B cell (primary cell): ENCODE results near the gene PRPF38A. TPM values are rescaled to one million over a fixed set of nuclear protein-coding genes. Genes with fewer than 3 reads are reported as not detected.

Experiments used
- ATAC-seq: fragments of 200-7000 bp; cut with Tn5 transposase; one replicate; pipeline ENCODE4 v1.10.0; 2021; ENCODE audit warnings: low read depth, mild to moderate bottlenecking, moderate number of reproducible peaks, moderate library complexity
- CTCF ChIA-PET: fragments of 350-600 bp; sonication (Branson Sonifier 250); formaldehyde crosslinking; loops from one replicate; lab custom pipeline; 2021; ENCODE audit warnings: antibody characterized with exemption, inconsistent platforms; lab: Charles Lee
- POLR2A ChIA-PET: fragments of 350-600 bp; sonication (Branson Sonifier 250); formaldehyde crosslinking; loops from one replicate; lab custom pipeline; 2021; ENCODE audit warnings: antibody characterized with exemption; lab: Charles Lee
- DNase-seq: peaks from one replicate; pipeline ENCODE4 v3.0.0; 2013
- H2AFZ ChIP-seq: 2 replicates; pipeline ENCODE4 v1.6.1; 2012; ENCODE audit warnings: mild to moderate bottlenecking, low read depth, low read length; ENCODE audit not compliant: insufficient read depth, poor library complexity, severe bottlenecking
- H3K27ac ChIP-seq, 2 donors: 1 replicate in 1 of 2; 2 replicates in 1 of 2; pipeline ENCODE4 v1.5.1; 2012 to 2013; ENCODE audit warnings: low read length in 2 of 2, mild to moderate bottlenecking in 2 of 2, moderate library complexity in 1 of 2
- H3K27me3 ChIP-seq, 4 experiments: fragments of 200-600 bp in 1 of 4; sonication (generic) in 1 of 4; replicated peaks in 1 of 4; 1 replicate in 2 of 4; 2 replicates in 2 of 4; pipeline versions ENCODE4 v1.6.1 to v1.7.0; 2013 to 2016; ENCODE audit warnings: low read length in 3 of 4, mild to moderate bottlenecking in 2 of 4, mixed read lengths in 1 of 4, moderate library complexity in 1 of 4; ENCODE audit not compliant: insufficient read depth in 4 of 4, control insufficient read depth in 3 of 4; ENCODE audit errors: control extremely low read depth in 1 of 4
- H3K36me3 ChIP-seq, 2 experiments: replicated peaks in 1 of 2; 1 replicate in 1 of 2; 2 replicates in 1 of 2; pipeline versions ENCODE4 v1.6.1 to v1.7.1; 2013; ENCODE audit warnings: low read length in 1 of 2; ENCODE audit not compliant: insufficient read depth in 2 of 2, control insufficient read depth in 1 of 2; ENCODE audit errors: control extremely low read depth in 1 of 2, extremely low read depth in 1 of 2
- H3K4me1 ChIP-seq, 2 donors: fragments of 200-600 bp in 1 of 2; sonication (generic) in 1 of 2; 1 replicate in 1 of 2; 2 replicates in 1 of 2; pipeline versions ENCODE4 v1.5.1 to v1.6.1; 2013 to 2017; ENCODE audit warnings: low read length in 2 of 2; ENCODE audit not compliant: control insufficient read depth in 2 of 2, insufficient read depth in 2 of 2
- H3K4me2 ChIP-seq: replicated peaks from 2 replicates; pipeline ENCODE3; 2012; ENCODE audit warnings: mild to moderate bottlenecking, low read depth, low read length; ENCODE audit not compliant: poor library complexity, severe bottlenecking
- H3K4me3 ChIP-seq, 5 experiments: fragments of 200-600 bp in 1 of 5; sonication (generic) in 1 of 5; 1 replicate in 3 of 5; 2 replicates in 2 of 5; pipeline versions ENCODE4 v1.5.1 to v1.7.0; 2011 to 2016; ENCODE audit warnings: low read length in 4 of 5, mild to moderate bottlenecking in 4 of 5, low read depth in 2 of 5, control low read depth in 1 of 5, moderate library complexity in 1 of 5; ENCODE audit not compliant: insufficient read depth in 1 of 5; ENCODE audit errors: control extremely low read depth in 1 of 5, extremely low read depth in 1 of 5
- H3K79me2 ChIP-seq: fragments of 200-600 bp; sonication (generic); one replicate; pipeline ENCODE4 v1.6.0; 2016; ENCODE audit warnings: low read length; ENCODE audit not compliant: control insufficient read depth, insufficient read depth
- H3K9ac ChIP-seq: fragments of 200-600 bp; sonication (generic); 2 replicates; pipeline ENCODE4 v1.6.1; 2017; ENCODE audit warnings: mild to moderate bottlenecking, low read length, moderate library complexity
- H3K9me3 ChIP-seq, 3 donors: one replicate each; pipeline versions ENCODE4 v1.6.1 to v1.7.1; 2013; ENCODE audit warnings: low read length in 2 of 3; ENCODE audit not compliant: control insufficient read depth in 2 of 3, insufficient read depth in 1 of 3; ENCODE audit errors: control extremely low read depth in 1 of 3
- H4K20me1 ChIP-seq: 2 replicates; pipeline ENCODE4 v1.6.0; 2012; ENCODE audit warnings: mild to moderate bottlenecking, low read length; ENCODE audit not compliant: insufficient read depth, control insufficient read depth, poor library complexity, severe bottlenecking
- H3K27ac Mint-ChIP-seq: one replicate; pipeline ENCODE4 v1.8.0; 2021; ENCODE audit warnings: mixed read lengths
- H3K27me3 Mint-ChIP-seq: one replicate; pipeline ENCODE4 v1.8.0; 2021; ENCODE audit warnings: mixed read lengths
- H3K4me1 Mint-ChIP-seq: one replicate; pipeline ENCODE4 v1.8.0; 2021; ENCODE audit warnings: mixed read lengths
- H3K4me3 Mint-ChIP-seq: one replicate; pipeline ENCODE4 v1.8.0; 2021; ENCODE audit warnings: mixed read lengths
- H3K9me3 Mint-ChIP-seq: one replicate; pipeline ENCODE4 v1.8.0; 2022; ENCODE audit warnings: mixed read lengths; ENCODE audit not compliant: insufficient read depth
- CTCF ChIP-seq: fragments of 200-600 bp; IDR thresholded peaks from one replicate; pipeline ENCODE4 v1.8.0; 2022; ENCODE audit warnings: antibody characterized with exemption, mild to moderate bottlenecking
- EZH2 ChIP-seq: IDR thresholded peaks from 2 replicates; pipeline ENCODE4 v1.6.1; 2012; ENCODE audit warnings: borderline replicate concordance, low read depth, mild to moderate bottlenecking, moderate library complexity, low read length; ENCODE audit not compliant: insufficient read depth, poor library complexity, severe bottlenecking
- WGBS: methylation state at CpG from one replicate; pipeline ENCODE4 v1.1.5; 2013; ENCODE audit warnings: missing lambda C conversion rate; ENCODE audit not compliant: insufficient coverage; 5-methylcytosine and 5-hydroxymethylcytosine counted together
- intact Hi-C: fragments of 100-400 bp; cut with micrococcal nuclease; formaldehyde crosslinking; loops from one replicate; pipeline ENCODE4 v1.10.0; 2022
- polyA plus RNA-seq: library from polyadenylated mRNA; depleted of rRNA; stranded (reverse); fragments of >200 nt; gene quantifications from 2 replicates; pipeline ENCODE4 v1.2.3, GENCODE V29; 2012
- total RNA-seq, 2 donors: library from RNA; stranded (reverse); fragments of 120-200 nt in 1 of 2; gene quantifications; 1 replicate in 1 of 2; 2 replicates in 1 of 2; pipeline versions ENCODE4 v1.2.3 to v1.2.4, GENCODE V29; 2013 to 2022

Gene PRPF38A
- total and polyA plus RNA-seq, 2 donors (not counting 1 experiment from before 2014, with no cell fraction given) = 21.8 to 69.8 TPM

GRCh38 chr1:52454127-52454526 lies 49.7 kb downstream of the PRPF38A start:
- Histone ChIP-seq H3K36me3 (peaks cover 5 to 10% of the 10 kb centered on the region in 2 experiments), H3K4me2 (no peak overlapping the region), H4K20me1 (peaks cover 6% of the 10 kb centered on the region), H3K9ac (no peak overlapping the region), H2AFZ (no peak overlapping the region), H3K9me3 (no peaks in the 10 kb centered on the region), H3K4me1 (no peaks in the 10 kb centered on the region), H3K79me2 (no peaks in the 10 kb centered on the region), H3K4me3 (no peak overlapping the region), H3K27me3 (no peaks in the 10 kb centered on the region), H3K27ac (no peak overlapping the region)
- POLR2A ChIA-PET = no interaction called here
- DNase-seq = no peak
- CTCF ChIA-PET = no interaction called here
- Mint-ChIP-seq H3K9me3 (no peaks in the 10 kb centered on the region), H3K27me3 (no peaks in the 10 kb centered on the region), H3K4me1 (no peaks in the 10 kb centered on the region), H3K4me3 (no peak overlapping the region), H3K27ac (no peak overlapping the region)
- no peak for ATAC-seq
- no peak for TF ChIP-seq CTCF
- no peak for TF ChIP-seq EZH2
- WGBS = no CpG with 5 or more reads among the region's 1 CpG
- intact Hi-C loops = no loop called here

GRCh38 chr1:52454779-52455178 lies 50.4 kb downstream of the PRPF38A start:
- Histone ChIP-seq H4K20me1 (peaks cover 6% of the 10 kb centered on the region), H3K27me3 (no peaks in the 10 kb centered on the region), H3K9ac (no peak overlapping the region), H3K9me3 (no peaks in the 10 kb centered on the region), H3K27ac (no peak overlapping the region), H3K4me2 (no peak overlapping the region), H3K4me1 (no peaks in the 10 kb centered on the region), H2AFZ (no peak overlapping the region), H3K36me3 (peaks cover 5 to 10% of the 10 kb centered on the region in 2 experiments), H3K79me2 (no peaks in the 10 kb centered on the region), H3K4me3 (no peak overlapping the region)
- POLR2A ChIA-PET = interaction anchor here (0.6 kb wide), 1 partner anchor 270 kb away, joined by 4 read pairs; no protein-coding TSS in a partner anchor
- CTCF ChIA-PET = no interaction called here
- H3K4me1 Mint-ChIP-seq = no peaks in the 10 kb centered on the region
- no peak for DNase-seq
- H3K27ac Mint-ChIP-seq = no peak overlapping the region
- intact Hi-C loops = no loop called here
- WGBS = 100% methylated on average over 2 of the region's 2 CpGs
- H3K4me3 Mint-ChIP-seq = no peak overlapping the region
- ATAC-seq = no peak
- TF ChIP-seq CTCF (no peak), EZH2 (no peak)
- no peaks in the 10 kb centered on the region for H3K27me3 Mint-ChIP-seq
- no peaks in the 10 kb centered on the region for H3K9me3 Mint-ChIP-seq
